Naive B cell (primary cell): ENCODE data around the gene NPTX1. TPM values are rescaled to one million over a fixed set of nuclear protein-coding genes. Genes with fewer than 3 reads are reported as not detected.

ENCODE experiments used
- polyA plus RNA-seq, 6 donors: library from polyadenylated mRNA; unstranded; fragments of 300-500 nt; fragmentation: Illumina TruSeq; gene quantifications; one replicate each; pipeline ENCODE4 v1.2.3, GENCODE V29; 2021; ENCODE audit warnings: low read depth in 6 of 6

Gene NPTX1
- polyA plus RNA-seq, 6 donors from 2014 or later: not detected

Other genes starting within 250 kb of the NPTX1 start
- 10 to 100 TPM in 5 of 6 donors, 1 to 10 TPM in 1; 9.2 to 34.7 (median 18.3) TPM for gene RNF213, start 215.8 kb downstream of the NPTX1 start, polyA plus RNA-seq
- gene ENDOV, start 61.4 kb downstream of the NPTX1 start, polyA plus RNA-seq: 10 to 100 TPM; 16.4 to 35.2 (median 20.7) TPM
- 10 to 100 TPM in 2 of 6 donors, 1 to 10 TPM in 4; 5.5 to 13.9 (median 9.0) TPM for gene RPTOR, start 68.2 kb upstream of the NPTX1 start, polyA plus RNA-seq